ENCODE results near the gene NT5DC1. TPM values are rescaled to one million over a fixed set of nuclear protein-coding genes. Genes with fewer than 3 reads are reported as not detected.

Gene NT5DC1
- total RNA-seq, 1 donor from 2014 or later = 21.6 TPM

Other genes with a start within 250 kb of the NT5DC1 start
- 0.37 TPM for gene FRK, start 40.0 kb upstream of the NT5DC1 start, total RNA-seq (ENCODE audit: unreplicated experiment)
- gene COL10A1, start 25.3 kb downstream of the NT5DC1 start, total RNA-seq (ENCODE audit: unreplicated experiment) = not detected
- gene TSPYL4, start 153.2 kb downstream of the NT5DC1 start, total RNA-seq (ENCODE audit: unreplicated experiment) = 81.3 TPM
- gene TSPYL1, start 179.1 kb downstream of the NT5DC1 start, total RNA-seq (ENCODE audit: unreplicated experiment) = 63.3 TPM

All from glutamatergic neuron (in vitro differentiated cells).